BJ (cell line): Measurements from ENCODE around the gene FCHSD2. TPM values are rescaled to one million over a fixed set of nuclear protein-coding genes. Genes with fewer than 3 reads are reported as not detected.

Experiments used
- CTCF ChIA-PET: fragments of 350-600 bp; formaldehyde crosslinking; extraction: SDS; loops from one replicate; lab custom pipeline; 2021; ENCODE audit warnings: antibody characterized with exemption, inconsistent platforms; lab: Yijun Ruan, JAX
- POLR2A ChIA-PET: fragments of 300-600 bp; sonication (Branson Sonifier 250); formaldehyde crosslinking; extraction: SDS; loops from one replicate; lab custom pipeline; 2021; ENCODE audit warnings: antibody characterized with exemption; lab: Charles Lee
- DNase-seq: peaks from one replicate; pipeline ENCODE4 v3.0.0-alpha.2; 2011; ENCODE audit warnings: low read depth
- H3K27me3 ChIP-seq: 2 replicates; pipeline ENCODE4 v1.6.0; 2011; ENCODE audit warnings: low read length; ENCODE audit not compliant: control insufficient read depth, insufficient read depth
- H3K36me3 ChIP-seq: 2 replicates; pipeline ENCODE4 v1.5.1; 2011; ENCODE audit warnings: low read length; ENCODE audit not compliant: control insufficient read depth, insufficient read depth
- H3K4me3 ChIP-seq: 2 replicates; pipeline ENCODE4 v1.5.1; 2011; ENCODE audit warnings: low read depth, mild to moderate bottlenecking, control low read depth, low read length
- polyA plus RNA-seq: library from polyadenylated mRNA; depleted of rRNA; stranded (reverse); fragments of >200 nt; gene quantifications from 2 replicates; pipeline ENCODE4 v1.2.3, GENCODE V29; 2011
- TF ChIP-seq, protein P1 (sequence below): IDR thresholded peaks from 2 replicates; pipeline ENCODE4 v1.5.1; 2011; ENCODE audit warnings: low read depth, mild to moderate bottlenecking, control low read depth, inconsistent platforms, low read length, moderate library complexity; ENCODE audit not compliant: insufficient read depth

FCHSD2 gene
- polyA plus RNA-seq, 1 experiment = 24.9 TPM

GRCh38 chr11:73157101-73158010 lies 15.2 kb upstream of the FCHSD2 start:
- CTCF ChIA-PET = interaction anchor here (0.6 to 5.0 kb wide), 10 partner anchors 9 to 432 kb away, joined by 3 to 41 read pairs (median 6); partner anchors contain the start of gene FCHSD2
- DNase-seq = peak; percentile 43
- Histone ChIP-seq H3K36me3 (no peaks in the 10 kb centered on the region), H3K4me3 (no peak overlapping the region), H3K27me3 (no peaks in the 10 kb centered on the region)
- TF ChIP-seq, protein P1, sequence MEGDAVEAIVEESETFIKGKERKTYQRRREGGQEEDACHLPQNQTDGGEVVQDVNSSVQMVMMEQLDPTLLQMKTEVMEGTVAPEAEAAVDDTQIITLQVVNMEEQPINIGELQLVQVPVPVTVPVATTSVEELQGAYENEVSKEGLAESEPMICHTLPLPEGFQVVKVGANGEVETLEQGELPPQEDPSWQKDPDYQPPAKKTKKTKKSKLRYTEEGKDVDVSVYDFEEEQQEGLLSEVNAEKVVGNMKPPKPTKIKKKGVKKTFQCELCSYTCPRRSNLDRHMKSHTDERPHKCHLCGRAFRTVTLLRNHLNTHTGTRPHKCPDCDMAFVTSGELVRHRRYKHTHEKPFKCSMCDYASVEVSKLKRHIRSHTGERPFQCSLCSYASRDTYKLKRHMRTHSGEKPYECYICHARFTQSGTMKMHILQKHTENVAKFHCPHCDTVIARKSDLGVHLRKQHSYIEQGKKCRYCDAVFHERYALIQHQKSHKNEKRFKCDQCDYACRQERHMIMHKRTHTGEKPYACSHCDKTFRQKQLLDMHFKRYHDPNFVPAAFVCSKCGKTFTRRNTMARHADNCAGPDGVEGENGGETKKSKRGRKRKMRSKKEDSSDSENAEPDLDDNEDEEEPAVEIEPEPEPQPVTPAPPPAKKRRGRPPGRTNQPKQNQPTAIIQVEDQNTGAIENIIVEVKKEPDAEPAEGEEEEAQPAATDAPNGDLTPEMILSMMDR = 0 out of 2 replicates have a peak, but pooled peaks have one; percentile 5
- POLR2A ChIA-PET = interaction anchor here (0.5 to 1.6 kb wide), 5 partner anchors 10 to 276 kb away, joined by 3 to 18 read pairs (median 5); partner anchors contain the start of gene FCHSD2

DNA sequence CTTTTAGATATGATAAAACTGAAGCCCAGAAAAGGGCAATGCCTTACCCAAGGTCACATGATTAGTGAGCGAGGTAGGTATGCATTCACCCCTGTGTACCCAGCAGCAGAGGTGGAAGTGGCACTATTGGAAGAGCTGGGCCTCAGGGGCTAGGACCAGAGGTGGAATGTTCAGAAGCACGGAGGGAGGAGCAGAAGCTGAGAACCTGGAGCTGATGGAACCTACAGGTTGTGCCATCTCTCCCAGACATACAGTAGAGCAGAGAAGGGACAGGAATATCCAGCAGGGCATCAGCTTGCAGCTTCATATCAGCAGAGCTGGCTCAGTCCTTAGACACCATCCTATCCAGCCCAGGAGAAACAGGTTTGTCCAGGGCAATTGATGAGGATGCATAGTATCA lies 14.6 kb upstream of the FCHSD2 start:
- POLR2A ChIA-PET = interaction anchor here (0.6 to 1.6 kb wide), 3 partner anchors 9 to 151 kb away, joined by 5 to 16 read pairs (median 6); partner anchors contain the start of gene FCHSD2
- TF ChIP-seq, protein P1 = no peak

DNA sequence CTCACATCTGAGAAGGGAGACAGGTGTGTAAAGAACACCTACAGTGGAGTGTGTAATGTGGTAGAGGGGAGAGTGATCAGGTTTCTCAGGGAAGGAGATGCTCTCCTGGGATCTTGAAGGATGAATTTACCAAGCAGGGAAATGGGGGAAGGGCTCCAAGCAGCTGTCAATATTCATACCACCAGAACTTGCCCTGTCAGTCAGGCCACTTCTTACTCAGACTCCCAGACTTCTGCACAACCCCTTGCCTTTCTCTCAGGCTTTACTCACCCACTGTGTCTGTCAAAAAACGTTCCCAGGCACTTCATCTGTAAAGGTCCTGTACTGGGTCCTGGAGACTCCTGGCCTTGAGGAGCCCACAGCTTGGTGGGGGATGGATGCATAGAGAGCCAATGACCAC lies 14.0 kb upstream of the FCHSD2 start:
- ChIA-PET CTCF (interaction anchor here (0.7 to 5.0 kb wide), 5 partner anchors 8 to 324 kb away, joined by 4 to 41 read pairs (median 18); partner anchors contain the start of gene FCHSD2), POLR2A (interaction anchor here (0.6 to 0.7 kb wide), 2 partner anchors 151 to 1038 kb away, joined by 3 to 6 read pairs; no protein-coding TSS in a partner anchor)
- TF ChIP-seq, protein P1 = no peak
- no peak overlapping the region for H3K4me3 ChIP-seq
- DNase-seq = no peak
- no peaks in the 10 kb centered on the region for H3K36me3 ChIP-seq
- no peaks in the 10 kb centered on the region for H3K27me3 ChIP-seq

More for the DNA sequence above, 14.6 kb upstream of the FCHSD2 start:
- H3K27me3 ChIP-seq = no peaks in the 10 kb centered on the region
- H3K4me3 ChIP-seq = no peak overlapping the region
- CTCF ChIA-PET = interaction anchor here (1.2 to 5.0 kb wide), 8 partner anchors 8 to 325 kb away, joined by 3 to 41 read pairs (median 6); partner anchors contain the start of gene FCHSD2
- no peaks in the 10 kb centered on the region for H3K36me3 ChIP-seq
- no peak for DNase-seq

DNA sequence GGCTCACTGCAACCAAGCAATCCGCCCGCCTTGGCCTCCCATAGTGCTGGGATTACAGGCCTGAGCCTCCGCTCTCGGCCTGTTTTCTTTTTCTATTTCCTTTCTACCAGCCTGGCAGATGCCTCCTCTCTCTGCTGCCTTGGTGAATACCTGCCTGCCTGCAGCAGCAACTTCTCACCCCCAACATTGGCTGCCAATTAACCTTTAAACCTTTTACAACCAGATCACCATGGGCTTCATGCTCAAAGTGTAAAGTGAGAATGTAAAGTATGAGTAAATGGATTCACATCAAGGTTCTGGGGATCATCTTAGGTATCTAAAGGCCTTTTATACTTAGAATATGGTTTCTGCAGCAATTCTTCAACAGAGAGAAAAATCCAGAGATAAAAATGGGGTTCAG lies 13.0 kb upstream of the FCHSD2 start:
- CTCF ChIA-PET = interaction anchor here (1.3 to 3.4 kb wide), 2 partner anchors 10 to 13 kb away, joined by 3 to 18 read pairs; partner anchors contain the start of gene FCHSD2
- no peak for DNase-seq
- no peak overlapping the region for H3K4me3 ChIP-seq
- POLR2A ChIA-PET = no interaction called here
- H3K36me3 ChIP-seq = no peaks in the 10 kb centered on the region
- TF ChIP-seq, protein P1 = no peak
- no peaks in the 10 kb centered on the region for H3K27me3 ChIP-seq

GRCh38 chr11:73154178-73154577 lies 12.1 kb upstream of the FCHSD2 start:
- CTCF ChIA-PET = interaction anchor here (3.8 kb wide), 1 partner anchor 11 kb away, joined by 18 read pairs; the partner anchor contains the start of gene FCHSD2
- Histone ChIP-seq H3K36me3 (no peaks in the 10 kb centered on the region), H3K27me3 (no peaks in the 10 kb centered on the region), H3K4me3 (no peak overlapping the region)
- POLR2A ChIA-PET = no interaction called here
- DNase-seq = no peak
- TF ChIP-seq, protein P1 = no peak
